Measurements from ENCODE around the gene SLC39A3.

The SLC39A3 gene

GRCh38 chr19:2766594-2767372 is 27.0 kb upstream of the SLC39A3 start:
- DNase-seq (ENCODE audit: low read depth): no peak
- no peak overlapping the region for H3K4me3 ChIP-seq (ENCODE audit: low read length)
- TF ChIP-seq CTCF (conservative IDR thresholded peaks at IDR 0.05; ENCODE audit: low read length): no peak

GRCh38 chr19:2765376-2765775 is 25.6 kb upstream of the SLC39A3 start:
- no peak for TF ChIP-seq CTCF (conservative IDR thresholded peaks at IDR 0.05; ENCODE audit: low read length)
- no peak overlapping the region for H3K4me3 ChIP-seq (ENCODE audit: low read length)
- DNase-seq (ENCODE audit: low read depth): no peak

- TF ChIP-seq CTCF (conservative IDR thresholded peaks at IDR 0.05; ENCODE audit: low read length): no peak
- H3K4me3 ChIP-seq (ENCODE audit: low read length): no peak overlapping the region
- no peak for DNase-seq (ENCODE audit: low read depth)
These were observed 25.1 kb upstream of the SLC39A3 start for GRCh38 chr19:2764945-2765344.

GRCh38 chr19:2763687-2764086 is 23.9 kb upstream of the SLC39A3 start:
- no peak for DNase-seq (ENCODE audit: low read depth)
- no peak for TF ChIP-seq CTCF (conservative IDR thresholded peaks at IDR 0.05; ENCODE audit: low read length)
- H3K4me3 ChIP-seq (ENCODE audit: low read length): no peak overlapping the region

- no peak overlapping the region for H3K4me3 ChIP-seq (ENCODE audit: low read length)
- TF ChIP-seq CTCF (conservative IDR thresholded peaks at IDR 0.05; ENCODE audit: low read length): no peak
- DNase-seq (ENCODE audit: low read depth): no peak
These were observed 23.1 kb upstream of the SLC39A3 start for GRCh38 chr19:2762783-2763496.

- no peak overlapping the region for H3K4me3 ChIP-seq (ENCODE audit: low read length)
- DNase-seq (ENCODE audit: low read depth): no peak
- TF ChIP-seq CTCF (conservative IDR thresholded peaks at IDR 0.05; ENCODE audit: low read length): no peak
These were observed 22.3 kb upstream of the SLC39A3 start for GRCh38 chr19:2761876-2762782.
